Measurements from ENCODE around the gene TNNI2. TPM values are rescaled to one million over a fixed set of nuclear protein-coding genes. Genes with fewer than 3 reads are reported as not detected.
A peak's percentile ranks its signal among the peaks of the same experiment; 100 is the strongest.
"Not testable (repeated sequence)": the region's sequence is repeated elsewhere in the genome, so short reads cannot be mapped to it uniquely, and the experiment has no call there.

TNNI2 gene
- total RNA-seq, 1 experiment from 2014 or later = not detected

GRCh38 chr11:1873813-1874150 is 35.0 kb downstream of the TNNI2 start:
- DNase-seq (ENCODE audit: low spot score) = not testable (repeated sequence)

- DNase-seq (ENCODE audit: low spot score) = not testable (repeated sequence)
Measured at GRCh38 chr11:1874441-1875092, 35.8 kb downstream of the TNNI2 start.

- no peak for DNase-seq (ENCODE audit: low spot score)
Measured at GRCh38 chr11:1875093-1875850, 36.5 kb downstream of the TNNI2 start.

- not testable (repeated sequence) for DNase-seq (ENCODE audit: low spot score)
Measured at GRCh38 chr11:1875851-1876301, 37.1 kb downstream of the TNNI2 start.

- peak; percentile 15 for DNase-seq (ENCODE audit: low spot score)
Measured at GRCh38 chr11:1876361-1877063, 37.7 kb downstream of the TNNI2 start.

- no peak for DNase-seq (ENCODE audit: low spot score)
Measured at GRCh38 chr11:1877211-1878136, 38.7 kb downstream of the TNNI2 start.

GRCh38 chr11:1878137-1879031 is 39.6 kb downstream of the TNNI2 start:
- DNase-seq (ENCODE audit: low spot score) = no peak

- DNase-seq (ENCODE audit: low spot score) = no peak
Measured at GRCh38 chr11:1879342-1879940, 40.7 kb downstream of the TNNI2 start.

- no peak for DNase-seq (ENCODE audit: low spot score)
Measured at GRCh38 chr11:1879941-1880720, 41.4 kb downstream of the TNNI2 start.

- no peak for DNase-seq (ENCODE audit: low spot score)
Measured at GRCh38 chr11:1880746-1881441, 42.1 kb downstream of the TNNI2 start.

GRCh38 chr11:1881442-1882264 is 42.9 kb downstream of the TNNI2 start:
- DNase-seq (ENCODE audit: low spot score) = no peak

- DNase-seq (ENCODE audit: low spot score) = peak; percentile 60
Measured at GRCh38 chr11:1882265-1883238, 43.8 kb downstream of the TNNI2 start.

- DNase-seq (ENCODE audit: low spot score) = no peak
Measured at GRCh38 chr11:1883346-1884302, 44.8 kb downstream of the TNNI2 start.

- no peak for DNase-seq (ENCODE audit: low spot score)
Measured at GRCh38 chr11:1884303-1884700, 45.5 kb downstream of the TNNI2 start.

GRCh38 chr11:1886551-1886950 is 47.8 kb downstream of the TNNI2 start:
- not testable (repeated sequence) for DNase-seq (ENCODE audit: low spot score)

Data from A172 (cell line).